HCEC 1CT (cell line): ENCODE data around the gene TRIM23.
A peak's percentile ranks its signal among the peaks of the same experiment; 100 is the strongest.
"Not testable (repeated sequence)": the region's sequence is repeated elsewhere in the genome, so short reads cannot be mapped to it uniquely, and the experiment has no call there.

Experiments
- DNase-seq: peaks from one replicate; pipeline ENCODE4 v3.0.0-alpha.2; 2017

TRIM23 gene

DNA sequence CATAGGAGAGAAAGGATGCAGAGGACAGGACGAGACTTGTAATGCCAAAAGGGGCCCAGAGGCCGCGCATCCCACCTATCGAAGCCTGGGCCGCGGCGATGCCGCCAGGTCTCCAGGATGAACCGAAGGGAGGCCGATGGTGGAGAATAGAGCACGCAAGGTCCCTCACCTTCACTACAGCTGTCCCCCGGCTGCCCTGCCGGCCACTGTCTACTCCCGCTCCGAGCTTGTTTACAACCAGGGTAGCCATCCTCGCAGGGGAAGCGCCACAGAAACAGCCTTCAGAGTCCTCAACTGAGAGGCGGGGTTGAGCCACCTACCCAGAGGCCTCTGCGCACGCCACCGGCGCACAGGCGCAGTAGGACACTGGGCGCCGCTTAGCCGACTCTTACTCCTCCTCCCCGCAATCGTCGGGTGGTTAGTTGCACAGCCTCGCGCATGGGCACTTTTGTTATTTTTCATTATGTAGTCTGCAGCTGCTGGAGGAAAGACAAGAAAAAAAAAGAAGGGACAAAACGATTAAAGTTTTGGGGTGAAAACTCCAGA, at the start of gene TRIM23:
TRIM23 (minus strand) TSS at position 309 of the 546 bp plus-strand sequence; CDS start at position 250, 59 bp downstream.
- DNase-seq = peak; percentile 95

DNA sequence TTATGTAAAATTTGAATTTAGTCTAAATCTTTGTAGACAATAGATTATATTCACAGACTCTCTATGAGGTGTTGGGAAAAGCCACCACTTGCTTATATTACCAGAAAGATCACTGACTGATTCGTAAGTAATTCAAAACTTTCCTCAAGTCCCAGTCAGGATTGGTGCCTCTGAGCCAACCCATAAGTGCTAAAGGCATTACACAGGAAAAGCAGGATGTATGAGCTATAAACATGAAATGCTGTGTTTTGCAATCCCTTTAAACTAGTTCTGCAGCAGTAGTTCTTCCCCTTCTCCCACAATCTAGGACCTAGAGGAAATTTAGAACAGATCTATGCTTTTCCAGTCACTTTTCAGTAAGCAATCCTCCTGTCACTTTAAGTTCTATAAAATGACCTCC, 48.7 kb upstream of the TRIM23 start:
- peak; percentile 85 for DNase-seq

- DNase-seq = no peak
These were observed 44.6 kb upstream of the TRIM23 start for GRCh38 chr5:65668696-65669095.

- peak; percentile 29 for DNase-seq
These were observed 39.8 kb upstream of the TRIM23 start for GRCh38 chr5:65663804-65664521.

DNA sequence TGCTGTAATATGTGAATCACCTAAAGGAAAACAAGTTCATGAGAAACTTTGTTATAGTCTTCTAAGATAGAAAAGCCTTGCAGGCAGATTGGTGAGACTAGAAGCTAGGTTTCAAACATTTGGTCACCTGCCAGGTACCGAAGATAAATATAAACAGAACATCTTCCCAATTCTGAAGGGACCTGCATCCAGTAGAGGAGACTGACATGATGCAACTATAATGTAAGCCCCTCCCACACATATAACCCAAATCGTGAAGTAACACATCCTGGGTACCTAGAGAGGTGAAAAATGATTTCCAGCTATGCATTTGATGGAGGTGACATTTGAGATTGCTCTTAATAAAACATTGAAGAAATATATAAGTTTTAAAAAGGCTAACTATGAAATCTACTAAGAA, 30.6 kb upstream of the TRIM23 start:
- no peak for DNase-seq

GRCh38 chr5:65651144-65651543, 27.0 kb upstream of the TRIM23 start:
- no peak for DNase-seq

GRCh38 chr5:65647941-65648340, 23.8 kb upstream of the TRIM23 start:
- no peak for DNase-seq

DNA sequence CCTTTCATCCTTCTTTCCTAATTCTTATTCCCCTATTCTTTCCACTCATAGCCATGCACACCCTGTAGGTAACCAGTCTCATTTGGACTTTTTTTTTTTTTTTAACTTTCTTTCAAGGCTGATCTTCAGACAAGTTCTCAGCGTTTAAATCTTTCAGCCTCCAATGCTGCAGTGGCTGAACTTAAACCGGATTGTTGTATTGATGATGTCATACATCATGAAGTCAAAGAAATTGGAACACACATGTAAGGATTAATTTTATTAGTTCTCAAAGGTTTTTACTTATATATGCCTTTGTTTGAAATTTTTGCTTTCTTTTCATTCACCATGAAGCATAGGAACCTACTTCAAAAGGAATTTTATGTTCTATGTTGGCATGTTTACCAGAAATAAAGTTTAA, 22.8 kb upstream of the TRIM23 start:
- no peak for DNase-seq

DNA sequence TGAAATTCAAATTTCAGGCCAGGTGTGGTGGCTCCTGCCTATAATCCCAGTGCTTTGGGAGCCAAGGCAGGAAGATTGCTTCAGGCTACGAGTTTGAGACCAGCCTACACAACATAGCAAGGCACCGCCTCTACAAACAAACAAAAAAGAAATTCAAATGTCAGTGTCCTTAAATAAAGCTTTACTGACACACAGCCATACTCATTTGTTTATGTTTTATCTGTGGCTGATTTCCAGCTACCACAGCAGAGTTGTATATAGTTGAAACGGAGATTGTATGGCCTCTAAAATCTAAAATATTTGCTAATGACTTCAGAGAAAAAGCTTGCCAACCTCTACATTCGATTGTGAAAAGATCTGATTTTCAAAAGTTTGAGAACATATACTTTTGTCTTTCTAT, 16.1 kb upstream of the TRIM23 start:
- DNase-seq = no peak

GRCh38 chr5:65630981-65631380, 6.8 kb upstream of the TRIM23 start:
- DNase-seq = no peak

- no peak for DNase-seq
These were observed 1.6 kb upstream of the TRIM23 start for GRCh38 chr5:65625743-65626142.

DNA sequence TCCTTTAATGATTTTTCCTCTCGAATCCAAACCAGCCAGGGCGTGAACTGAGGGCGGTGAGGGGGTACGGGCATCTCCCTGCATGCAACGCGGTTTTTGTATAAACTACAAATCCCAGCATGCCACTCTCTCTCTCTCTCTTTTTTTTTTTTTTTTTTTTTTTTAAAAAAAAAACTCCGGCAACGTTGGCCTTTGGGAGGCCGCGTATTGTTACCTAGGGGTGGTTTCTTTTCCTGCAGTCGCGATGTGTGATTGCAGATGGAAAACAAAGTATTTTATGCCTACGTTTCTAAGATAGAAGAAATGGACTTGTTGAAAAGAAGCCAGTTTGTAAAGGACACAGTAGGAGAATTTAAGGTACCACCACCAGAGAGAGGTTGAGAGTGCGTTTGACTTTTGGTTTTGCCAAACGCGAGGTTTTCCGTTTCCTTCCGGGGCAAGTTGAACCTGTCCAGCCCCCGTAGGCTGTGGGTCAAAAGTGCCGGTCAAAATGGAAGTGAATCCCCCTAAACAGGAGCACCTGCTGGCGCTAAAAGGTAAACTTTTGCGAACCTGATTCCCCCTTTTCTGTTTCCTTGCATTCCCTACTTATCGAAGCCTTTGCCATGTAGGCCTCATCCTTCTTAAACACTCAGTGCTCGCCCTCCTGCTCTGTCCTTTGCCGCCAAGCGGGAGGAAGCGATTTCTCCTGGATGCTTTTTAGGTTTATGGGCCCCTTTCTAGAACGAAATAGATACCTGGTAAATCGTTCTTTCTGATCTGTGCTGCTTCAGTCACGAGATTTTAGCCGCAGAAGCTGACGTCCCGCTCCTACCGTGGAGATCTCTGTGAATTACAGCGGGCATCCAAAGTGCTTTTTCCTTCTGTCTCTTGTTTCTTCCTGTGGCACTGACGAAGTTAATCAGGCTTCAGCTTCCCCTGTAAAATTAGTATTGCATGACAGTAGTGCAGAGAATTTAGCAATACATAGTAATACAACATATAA, 730 bp upstream of the TRIM23 start, which contains the start of the genes SHLD3 and TRAPPC13:
SHLD3 (plus strand) TSS at position 457 of the 985 bp plus-strand sequence. CDS start 4,561 bp downstream, outside the sequence.
TRAPPC13 (plus strand) TSS at position 457 of the 985 bp plus-strand sequence; CDS start at position 491, 34 bp downstream.
- DNase-seq = peak; percentile 91

GRCh38 chr5:65623482-65623881, 651 bp downstream of the TRIM23 start:
- peak; percentile 4 for DNase-seq

- not testable (repeated sequence) for DNase-seq
These were observed 2.2 kb downstream of the TRIM23 start for GRCh38 chr5:65621961-65622360.

- peak; percentile 50 for DNase-seq
These were observed 4.1 kb downstream of the TRIM23 start for GRCh38 chr5:65620021-65620420.

GRCh38 chr5:65612298-65612907, 11.7 kb downstream of the TRIM23 start:
- DNase-seq = no peak

GRCh38 chr5:65611524-65611923, 12.6 kb downstream of the TRIM23 start:
- no peak for DNase-seq

- not testable (repeated sequence) for DNase-seq
These were observed 22.4 kb downstream of the TRIM23 start for GRCh38 chr5:65601761-65602160.

DNA sequence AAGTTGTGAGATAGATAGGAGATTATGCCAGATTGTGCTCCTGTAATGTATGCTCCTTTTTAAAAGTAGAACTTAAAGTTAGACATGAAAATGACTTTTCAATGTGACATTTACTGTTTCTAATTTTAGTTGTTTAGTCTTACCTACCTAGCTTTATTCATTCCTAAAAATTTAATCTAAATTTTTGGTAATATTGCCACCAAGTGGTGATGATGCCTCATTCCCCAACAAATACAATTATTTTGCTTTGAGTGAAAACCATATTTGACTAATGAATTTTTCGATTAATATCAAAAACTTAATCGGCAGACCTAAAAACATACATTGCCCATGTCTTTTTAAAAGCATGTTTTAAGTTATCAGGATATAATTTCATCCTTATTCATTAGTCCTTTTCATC, 35.4 kb downstream of the TRIM23 start:
- DNase-seq = no peak

- DNase-seq = no peak
These were observed 47.0 kb downstream of the TRIM23 start for GRCh38 chr5:65577141-65577540.

- no peak for DNase-seq
These were observed 53.4 kb downstream of the TRIM23 start for GRCh38 chr5:65570598-65571226.

GRCh38 chr5:65566505-65566904, 57.6 kb downstream of the TRIM23 start:
- no peak for DNase-seq
